OCI-LY3 (cell line): ENCODE results near the gene FYN.

Source experiments
- CTCF ChIP-seq: fragments of 200-600, 300-600 bp; sonication (generic); IDR thresholded peaks from 2 replicates; pipeline ENCODE4 v1.5.1; 2014; ENCODE audit warnings: antibody characterized with exemption, low read length, low read depth
- EZH2phosphoT487 ChIP-seq: fragments of 200-600 bp; shearing (Covaris generic); IDR thresholded peaks from 2 replicates; pipeline ENCODE4 v1.6.1; 2018; ENCODE audit warnings: antibody characterized with exemption, mixed run types, low read depth

- TF ChIP-seq CTCF (no peak), EZH2phosphoT487 (no peak)
These were observed 183.8 kb downstream of the FYN start for GRCh38 chr6:111689419-111689818.
